H1 (cell line): ENCODE data around the gene RAB11A. TPM values are rescaled to one million over a fixed set of nuclear protein-coding genes. Genes with fewer than 3 reads are reported as not detected.

Experiments used
- GABPA ChIP-seq: IDR thresholded peaks from 2 replicates; pipeline ENCODE4 v1.6.1; 2011; ENCODE audit warnings: mild to moderate bottlenecking, low read length, moderate library complexity, borderline replicate concordance; ENCODE audit not compliant: insufficient read depth
- GTF2F1 ChIP-seq: IDR thresholded peaks from 2 replicates; pipeline ENCODE4 v1.6.1; 2012; ENCODE audit warnings: low read depth, low read length, improper control_type of control experiment, borderline replicate concordance
- HDAC2 ChIP-seq, 2 experiments: fragments of 300-600 bp in 1 of 2; sonication (generic) in 1 of 2; IDR thresholded peaks; 2 replicates each; pipeline ENCODE4 v1.6.1; 2011 to 2012; ENCODE audit warnings: low read depth in 2 of 2, low read length in 2 of 2, mild to moderate bottlenecking in 2 of 2, moderate library complexity in 2 of 2, borderline replicate concordance in 1 of 2, inconsistent platforms in 1 of 2
- KDM1A ChIP-seq: fragments of 200-600, 300-600 bp; sonication (generic); IDR thresholded peaks from 2 replicates; pipeline ENCODE4 v1.7.1; 2016; ENCODE audit warnings: mild to moderate bottlenecking, low read length, borderline replicate concordance
- NRF1 ChIP-seq: IDR thresholded peaks from 2 replicates; pipeline ENCODE4 v1.6.1; 2011; ENCODE audit warnings: mild to moderate bottlenecking, low read depth, low read length, improper control_type of control experiment
- SP1 ChIP-seq: IDR thresholded peaks from 2 replicates; pipeline ENCODE4 v1.6.1; 2011; ENCODE audit warnings: low read depth, low read length
- SP4 ChIP-seq: IDR thresholded peaks from 2 replicates; pipeline ENCODE4 v1.6.1; 2012; ENCODE audit warnings: low read length, inconsistent platforms
- TAF1 ChIP-seq: IDR thresholded peaks from 2 replicates; pipeline ENCODE4 v1.6.1; 2011; ENCODE audit warnings: mild to moderate bottlenecking, low read depth, low read length
- TAF7 ChIP-seq: optimal IDR thresholded peaks from 2 replicates; pipeline ENCODE3; 2011; ENCODE audit warnings: low read depth, mild to moderate bottlenecking, inconsistent platforms, low read length, moderate library complexity, borderline replicate concordance
- TEAD4 ChIP-seq: IDR thresholded peaks from 2 replicates; pipeline ENCODE4 v1.6.1; 2012; ENCODE audit warnings: low read depth, low read length, inconsistent platforms, mixed read lengths
- polyA plus RNA-seq, 7 experiments: library from polyadenylated mRNA; depleted of rRNA in 3 of 7; stranded (reverse) in 5 of 7; unstranded in 2 of 7; fragments of >200 nt in 5 of 7; fragments of 200-250 nt in 2 of 7; gene quantifications; 1 replicate in 5 of 7; 2 replicates in 1 of 7; 4 replicates in 1 of 7; pipeline versions ENCODE4 v1.2.1 to v1.2.3, GENCODE V29; 2011 to 2013; ENCODE audit warnings: missing spikeins in 2 of 7, mixed read lengths in 2 of 7
- total RNA-seq: library from RNA; stranded (reverse); fragmentation: NEBNext Ultra II Directional; extraction: Animal tissue kit (Norgen Biotek cat#: 25700); gene quantifications from 2 replicates; pipeline ENCODE4 v1.2.1, GENCODE V29; 2021
- TF ChIP-seq, protein P1 (sequence below): fragments of 300-600 bp; sonication (generic); IDR thresholded peaks from 2 replicates; pipeline ENCODE4 v1.7.1; 2012; ENCODE audit warnings: low read length, moderate library complexity, mild to moderate bottlenecking, inconsistent platforms; ENCODE audit not compliant: insufficient replicate concordance
- TF ChIP-seq, protein P2 (sequence below): IDR thresholded peaks from 2 replicates; pipeline ENCODE4 v1.6.1; 2012; ENCODE audit warnings: inconsistent platforms

Gene RAB11A
- total and polyA plus RNA-seq, 2 of the 8 experiments (the other 6 are each of a cell fraction or from before 2014, with no cell fraction given), result 211 to 254 TPM

DNA sequence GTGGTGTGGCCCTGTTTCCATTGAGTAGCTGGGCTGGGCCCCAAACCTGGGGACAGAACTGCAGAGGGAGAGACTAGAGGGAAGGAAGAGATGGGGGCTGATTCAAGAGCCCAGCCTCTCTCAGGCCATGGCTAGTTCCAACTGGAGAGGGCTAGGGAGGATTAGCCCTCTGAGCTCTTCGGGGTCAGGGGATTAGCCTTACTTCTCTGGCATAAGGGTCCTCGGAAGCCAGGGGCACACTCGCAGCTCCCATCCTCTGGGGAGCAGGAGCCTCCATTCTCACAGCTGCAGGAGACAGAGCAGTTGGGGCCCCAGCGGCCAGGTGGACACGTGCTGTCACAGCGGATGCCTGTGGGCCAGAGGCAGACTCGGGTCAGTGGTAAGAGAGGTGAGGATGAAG, 53.3 kb downstream of the RAB11A start (continued):
- TF ChIP-seq, protein P1, sequence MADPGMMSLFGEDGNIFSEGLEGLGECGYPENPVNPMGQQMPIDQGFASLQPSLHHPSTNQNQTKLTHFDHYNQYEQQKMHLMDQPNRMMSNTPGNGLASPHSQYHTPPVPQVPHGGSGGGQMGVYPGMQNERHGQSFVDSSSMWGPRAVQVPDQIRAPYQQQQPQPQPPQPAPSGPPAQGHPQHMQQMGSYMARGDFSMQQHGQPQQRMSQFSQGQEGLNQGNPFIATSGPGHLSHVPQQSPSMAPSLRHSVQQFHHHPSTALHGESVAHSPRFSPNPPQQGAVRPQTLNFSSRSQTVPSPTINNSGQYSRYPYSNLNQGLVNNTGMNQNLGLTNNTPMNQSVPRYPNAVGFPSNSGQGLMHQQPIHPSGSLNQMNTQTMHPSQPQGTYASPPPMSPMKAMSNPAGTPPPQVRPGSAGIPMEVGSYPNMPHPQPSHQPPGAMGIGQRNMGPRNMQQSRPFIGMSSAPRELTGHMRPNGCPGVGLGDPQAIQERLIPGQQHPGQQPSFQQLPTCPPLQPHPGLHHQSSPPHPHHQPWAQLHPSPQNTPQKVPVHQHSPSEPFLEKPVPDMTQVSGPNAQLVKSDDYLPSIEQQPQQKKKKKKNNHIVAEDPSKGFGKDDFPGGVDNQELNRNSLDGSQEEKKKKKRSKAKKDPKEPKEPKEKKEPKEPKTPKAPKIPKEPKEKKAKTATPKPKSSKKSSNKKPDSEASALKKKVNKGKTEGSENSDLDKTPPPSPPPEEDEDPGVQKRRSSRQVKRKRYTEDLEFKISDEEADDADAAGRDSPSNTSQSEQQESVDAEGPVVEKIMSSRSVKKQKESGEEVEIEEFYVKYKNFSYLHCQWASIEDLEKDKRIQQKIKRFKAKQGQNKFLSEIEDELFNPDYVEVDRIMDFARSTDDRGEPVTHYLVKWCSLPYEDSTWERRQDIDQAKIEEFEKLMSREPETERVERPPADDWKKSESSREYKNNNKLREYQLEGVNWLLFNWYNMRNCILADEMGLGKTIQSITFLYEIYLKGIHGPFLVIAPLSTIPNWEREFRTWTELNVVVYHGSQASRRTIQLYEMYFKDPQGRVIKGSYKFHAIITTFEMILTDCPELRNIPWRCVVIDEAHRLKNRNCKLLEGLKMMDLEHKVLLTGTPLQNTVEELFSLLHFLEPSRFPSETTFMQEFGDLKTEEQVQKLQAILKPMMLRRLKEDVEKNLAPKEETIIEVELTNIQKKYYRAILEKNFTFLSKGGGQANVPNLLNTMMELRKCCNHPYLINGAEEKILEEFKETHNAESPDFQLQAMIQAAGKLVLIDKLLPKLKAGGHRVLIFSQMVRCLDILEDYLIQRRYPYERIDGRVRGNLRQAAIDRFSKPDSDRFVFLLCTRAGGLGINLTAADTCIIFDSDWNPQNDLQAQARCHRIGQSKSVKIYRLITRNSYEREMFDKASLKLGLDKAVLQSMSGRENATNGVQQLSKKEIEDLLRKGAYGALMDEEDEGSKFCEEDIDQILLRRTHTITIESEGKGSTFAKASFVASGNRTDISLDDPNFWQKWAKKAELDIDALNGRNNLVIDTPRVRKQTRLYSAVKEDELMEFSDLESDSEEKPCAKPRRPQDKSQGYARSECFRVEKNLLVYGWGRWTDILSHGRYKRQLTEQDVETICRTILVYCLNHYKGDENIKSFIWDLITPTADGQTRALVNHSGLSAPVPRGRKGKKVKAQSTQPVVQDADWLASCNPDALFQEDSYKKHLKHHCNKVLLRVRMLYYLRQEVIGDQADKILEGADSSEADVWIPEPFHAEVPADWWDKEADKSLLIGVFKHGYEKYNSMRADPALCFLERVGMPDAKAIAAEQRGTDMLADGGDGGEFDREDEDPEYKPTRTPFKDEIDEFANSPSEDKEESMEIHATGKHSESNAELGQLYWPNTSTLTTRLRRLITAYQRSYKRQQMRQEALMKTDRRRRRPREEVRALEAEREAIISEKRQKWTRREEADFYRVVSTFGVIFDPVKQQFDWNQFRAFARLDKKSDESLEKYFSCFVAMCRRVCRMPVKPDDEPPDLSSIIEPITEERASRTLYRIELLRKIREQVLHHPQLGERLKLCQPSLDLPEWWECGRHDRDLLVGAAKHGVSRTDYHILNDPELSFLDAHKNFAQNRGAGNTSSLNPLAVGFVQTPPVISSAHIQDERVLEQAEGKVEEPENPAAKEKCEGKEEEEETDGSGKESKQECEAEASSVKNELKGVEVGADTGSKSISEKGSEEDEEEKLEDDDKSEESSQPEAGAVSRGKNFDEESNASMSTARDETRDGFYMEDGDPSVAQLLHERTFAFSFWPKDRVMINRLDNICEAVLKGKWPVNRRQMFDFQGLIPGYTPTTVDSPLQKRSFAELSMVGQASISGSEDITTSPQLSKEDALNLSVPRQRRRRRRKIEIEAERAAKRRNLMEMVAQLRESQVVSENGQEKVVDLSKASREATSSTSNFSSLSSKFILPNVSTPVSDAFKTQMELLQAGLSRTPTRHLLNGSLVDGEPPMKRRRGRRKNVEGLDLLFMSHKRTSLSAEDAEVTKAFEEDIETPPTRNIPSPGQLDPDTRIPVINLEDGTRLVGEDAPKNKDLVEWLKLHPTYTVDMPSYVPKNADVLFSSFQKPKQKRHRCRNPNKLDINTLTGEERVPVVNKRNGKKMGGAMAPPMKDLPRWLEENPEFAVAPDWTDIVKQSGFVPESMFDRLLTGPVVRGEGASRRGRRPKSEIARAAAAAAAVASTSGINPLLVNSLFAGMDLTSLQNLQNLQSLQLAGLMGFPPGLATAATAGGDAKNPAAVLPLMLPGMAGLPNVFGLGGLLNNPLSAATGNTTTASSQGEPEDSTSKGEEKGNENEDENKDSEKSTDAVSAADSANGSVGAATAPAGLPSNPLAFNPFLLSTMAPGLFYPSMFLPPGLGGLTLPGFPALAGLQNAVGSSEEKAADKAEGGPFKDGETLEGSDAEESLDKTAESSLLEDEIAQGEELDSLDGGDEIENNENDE, result no peak
- TF ChIP-seq TAF7, result no peak
- no peak for TF ChIP-seq SP4
- TF ChIP-seq, protein P2, sequence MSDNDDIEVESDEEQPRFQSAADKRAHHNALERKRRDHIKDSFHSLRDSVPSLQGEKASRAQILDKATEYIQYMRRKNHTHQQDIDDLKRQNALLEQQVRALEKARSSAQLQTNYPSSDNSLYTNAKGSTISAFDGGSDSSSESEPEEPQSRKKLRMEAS, result no peak
- no peak for TF ChIP-seq HDAC2 (IDR thresholded peaks at IDR 0.05; ENCODE audit: borderline replicate concordance in 1 of 2, low read depth in 2 of 2, low read length in 2 of 2)
- no peak for TF ChIP-seq NRF1
- TF ChIP-seq GTF2F1, result no peak
- no peak for TF ChIP-seq TEAD4
- TF ChIP-seq KDM1A, result no peak
- no peak for TF ChIP-seq SP1
- TF ChIP-seq GABPA, result no peak
- TF ChIP-seq TAF1, result no peak
